IMR-90 (cell line): ENCODE results near the gene TAX1BP1. TPM values are rescaled to one million over a fixed set of nuclear protein-coding genes. Genes with fewer than 3 reads are reported as not detected.

Source experiments
- ATAC-seq: fragments of 200-7000 bp; cut with Tn5 transposase; 2 replicates; pipeline ENCODE4 v1.9.1; 2020; ENCODE audit warnings: low read depth, mild to moderate bottlenecking, moderate library complexity
- BruUV-seq: library from RNA; stranded (reverse); fragments of 400-500 nt; replicated peaks from 2 replicates; lab custom pipeline; 2021; lab: Mats Ljungman, UMichigan
- CTCF ChIA-PET: fragments of 300-600 bp; formaldehyde crosslinking; extraction: SDS; loops from one replicate; lab custom pipeline; 2021; ENCODE audit warnings: antibody characterized with exemption; lab: Yijun Ruan, JAX
- POLR2A ChIA-PET: fragments of 300-600 bp; sonication (Branson Sonifier 250); formaldehyde crosslinking; loops from one replicate; lab custom pipeline; 2022; ENCODE audit warnings: antibody characterized with exemption; ENCODE audit not compliant: unreplicated experiment; lab: Charles Lee
- DNase-seq: peaks from one replicate; pipeline ENCODE4 v3.0.0; 2013
- H2AFZ ChIP-seq: replicated peaks from 2 replicates; pipeline ENCODE3; 2013; ENCODE audit warnings: low read length, mild to moderate bottlenecking; ENCODE audit not compliant: poor library complexity
- H2AK5ac ChIP-seq: 2 replicates; pipeline ENCODE4 v1.6.1; 2013; ENCODE audit warnings: low read depth, low read length, inconsistent platforms
- H2AK9ac ChIP-seq: replicated peaks from 2 replicates; pipeline ENCODE3; 2013; ENCODE audit warnings: mild to moderate bottlenecking, low read depth, low read length, moderate library complexity; ENCODE audit not compliant: poor library complexity
- H2BK120ac ChIP-seq: 2 replicates; pipeline ENCODE4 v1.6.1; 2013; ENCODE audit warnings: low read depth, low read length, inconsistent platforms
- H2BK15ac ChIP-seq: 3 replicates; pipeline ENCODE4 v1.6.1; 2013; ENCODE audit warnings: low read depth, low read length, inconsistent platforms
- H2BK20ac ChIP-seq: 2 replicates; pipeline ENCODE4 v1.6.1; 2013; ENCODE audit warnings: low read depth, mild to moderate bottlenecking, inconsistent platforms, low read length, moderate library complexity
- H2BK5ac ChIP-seq: 2 replicates; pipeline ENCODE4 v1.6.1; 2013; ENCODE audit warnings: mild to moderate bottlenecking, low read depth, low read length, inconsistent platforms; ENCODE audit not compliant: poor library complexity, severe bottlenecking
- H3K14ac ChIP-seq: replicated peaks from 2 replicates; pipeline ENCODE4 v1.6.1; 2013; ENCODE audit warnings: low read depth, low read length, inconsistent platforms
- H3K18ac ChIP-seq: 2 replicates; pipeline ENCODE4 v1.6.1; 2013; ENCODE audit warnings: low read depth, low read length, control low read depth
- H3K23ac ChIP-seq: 2 replicates; pipeline ENCODE4 v1.6.1; 2013; ENCODE audit warnings: low read depth, low read length, inconsistent platforms
- H3K27ac ChIP-seq: 2 replicates; pipeline ENCODE4 v1.5.1; 2013; ENCODE audit warnings: mild to moderate bottlenecking, control low read depth, low read length; ENCODE audit not compliant: insufficient read depth
- H3K27me3 ChIP-seq: 2 replicates; pipeline ENCODE4 v1.6.1; 2013; ENCODE audit warnings: low read length; ENCODE audit not compliant: control insufficient read depth, insufficient read depth
- H3K36me3 ChIP-seq: 2 replicates; pipeline ENCODE4 v1.6.1; 2013; ENCODE audit warnings: low read length, mixed read lengths; ENCODE audit not compliant: control insufficient read depth, insufficient read depth
- H3K4ac ChIP-seq: 2 replicates; pipeline ENCODE4 v1.6.1; 2013; ENCODE audit warnings: low read depth, low read length, inconsistent platforms
- H3K4me1 ChIP-seq: 2 replicates; pipeline ENCODE4 v1.6.1; 2013; ENCODE audit warnings: low read length, mixed read lengths; ENCODE audit not compliant: control insufficient read depth, insufficient read depth
- H3K4me2 ChIP-seq: 2 replicates; pipeline ENCODE4 v1.6.1; 2013; ENCODE audit warnings: low read depth, mild to moderate bottlenecking, control low read depth, low read length, moderate library complexity
- H3K4me3 ChIP-seq: 2 replicates; pipeline ENCODE4 v1.5.1; 2013; ENCODE audit warnings: low read depth, mild to moderate bottlenecking, control low read depth, low read length, moderate library complexity; ENCODE audit not compliant: insufficient read depth
- H3K56ac ChIP-seq: 2 replicates; pipeline ENCODE4 v1.6.1; 2013; ENCODE audit warnings: low read length, inconsistent platforms; ENCODE audit not compliant: insufficient read depth; ENCODE audit errors: extremely low read depth
- H3K79me1 ChIP-seq, 2 experiments: 2 replicates each; pipeline ENCODE4 v1.6.1; 2013; ENCODE audit warnings: low read length in 2 of 2, inconsistent platforms in 1 of 2, low read depth in 1 of 2
- H3K9ac ChIP-seq: 2 replicates; pipeline ENCODE4 v1.6.1; 2013; ENCODE audit warnings: low read depth, low read length, control low read depth
- H3K9me1 ChIP-seq: 2 replicates; pipeline ENCODE4 v1.6.1; 2013; ENCODE audit warnings: low read length, inconsistent platforms; ENCODE audit not compliant: insufficient read depth
- H3K9me3 ChIP-seq: 2 replicates; pipeline ENCODE4 v1.6.1; 2013; ENCODE audit warnings: low read length; ENCODE audit not compliant: control insufficient read depth, insufficient read depth
- H4K20me1 ChIP-seq: 2 replicates; pipeline ENCODE4 v1.6.1; 2013; ENCODE audit warnings: low read length, inconsistent platforms; ENCODE audit not compliant: insufficient read depth
- H4K5ac ChIP-seq: 2 replicates; pipeline ENCODE4 v1.6.1; 2013; ENCODE audit warnings: mild to moderate bottlenecking, low read depth, low read length, control low read depth
- H4K8ac ChIP-seq, 2 experiments: 2 replicates each; pipeline ENCODE4 v1.6.1; 2013; ENCODE audit warnings: low read depth in 2 of 2, low read length in 2 of 2, control low read depth in 1 of 2, inconsistent platforms in 1 of 2
- H4K91ac ChIP-seq: 2 replicates; pipeline ENCODE4 v1.6.1; 2013; ENCODE audit warnings: low read depth, low read length, inconsistent platforms; ENCODE audit not compliant: insufficient read depth
- BHLHE40 ChIP-seq: fragments of 150-350 bp; IDR thresholded peaks from 2 replicates; pipeline ENCODE4 v1.6.1; 2016; ENCODE audit warnings: mild to moderate bottlenecking, low read depth, low read length
- CHD1 ChIP-seq: IDR thresholded peaks from 2 replicates; pipeline ENCODE4 v1.6.1; 2012; ENCODE audit warnings: low read depth, low read length, improper control_type of control experiment
- ELK1 ChIP-seq: fragments of 150-350 bp; IDR thresholded peaks from 2 replicates; pipeline ENCODE4 v1.6.1; 2016; ENCODE audit warnings: low read depth, mild to moderate bottlenecking, low read length, moderate library complexity, borderline replicate concordance
- MAFK ChIP-seq: IDR thresholded peaks from 2 replicates; pipeline ENCODE4 v1.6.1; 2012; ENCODE audit warnings: low read depth, low read length, improper control_type of control experiment
- MAZ ChIP-seq: IDR thresholded peaks from 2 replicates; pipeline ENCODE4 v1.6.1; 2012; ENCODE audit warnings: low read depth, mild to moderate bottlenecking, low read length, improper control_type of control experiment, moderate library complexity, borderline replicate concordance
- MXI1 ChIP-seq: IDR thresholded peaks from 2 replicates; pipeline ENCODE4 v1.6.1; 2012; ENCODE audit warnings: low read depth, mild to moderate bottlenecking, low read length, moderate library complexity, borderline replicate concordance
- POLR2A ChIP-seq: IDR thresholded peaks from 2 replicates; pipeline ENCODE4 v1.6.1; 2012; ENCODE audit warnings: mild to moderate bottlenecking, low read depth, low read length
- RAD21 ChIP-seq: IDR thresholded peaks from 2 replicates; pipeline ENCODE4 v1.6.1; 2012; ENCODE audit warnings: low read length, improper control_type of control experiment
- SMC3 ChIP-seq: fragments of 150-350 bp; IDR thresholded peaks from 2 replicates; pipeline ENCODE4 v1.6.1; 2016; ENCODE audit warnings: low read depth, mild to moderate bottlenecking, antibody characterized with exemption, low read length, moderate library complexity
- WGBS, 2 experiments: methylation state at CpG; one replicate each; pipeline versions ENCODE4 v1.1.5 to v1.1.7; 2013; ENCODE audit warnings: missing lambda C conversion rate in 2 of 2; ENCODE audit not compliant: insufficient read length in 1 of 2; ENCODE audit errors: extremely low coverage in 2 of 2; 5-methylcytosine and 5-hydroxymethylcytosine counted together
- dilution Hi-C: fragments of 300-500 bp; cut with HindIII; formaldehyde crosslinking; loops from one replicate; pipeline ENCODE4 v1.14.3; 2018; ENCODE audit warnings: low sequenced_read_pairs; ENCODE audit not compliant: unreplicated experiment
- in situ Hi-C: fragments of 300-500 bp; cut with MboI; formaldehyde crosslinking; loops from 3 replicates; pipeline ENCODE4 v1.14.3; 2019; ENCODE audit warnings: low sequenced_read_pairs, inconsistent platforms, mixed read lengths
- intact Hi-C: fragments of 100-400 bp; cut with micrococcal nuclease; formaldehyde crosslinking; loops from 2 replicates; pipeline ENCODE4 v1.10.0; 2022
- polyA plus RNA-seq, 3 experiments: library from polyadenylated mRNA; depleted of rRNA; stranded (reverse); fragments of >200 nt; gene quantifications; 2 replicates each; pipeline ENCODE4 v1.2.3, GENCODE V29; 2012; ENCODE audit warnings: low replicate concordance in 1 of 3
- total RNA-seq: library from RNA; depleted of rRNA; stranded (reverse); fragments of >200 nt; gene quantifications from 2 replicates; pipeline ENCODE4 v1.2.3, GENCODE V29; 2012
- TF ChIP-seq, protein P1 (sequence below): conservative IDR thresholded peaks from 2 replicates; pipeline ENCODE4 v1.5.1; 2012; ENCODE audit warnings: mild to moderate bottlenecking, low read depth, low read length, improper control_type of control experiment
- TF ChIP-seq, protein P2 (sequence below): fragments of 150-350 bp; IDR thresholded peaks from 2 replicates; pipeline ENCODE4 v1.6.1; 2017; ENCODE audit warnings: mild to moderate bottlenecking, antibody characterized with exemption, low read length, low read depth

TAX1BP1 gene
- total and polyA plus RNA-seq, 2 of the 4 experiments (the other 2 are of a cell fraction) = 49.0 to 52.7 TPM

DNA sequence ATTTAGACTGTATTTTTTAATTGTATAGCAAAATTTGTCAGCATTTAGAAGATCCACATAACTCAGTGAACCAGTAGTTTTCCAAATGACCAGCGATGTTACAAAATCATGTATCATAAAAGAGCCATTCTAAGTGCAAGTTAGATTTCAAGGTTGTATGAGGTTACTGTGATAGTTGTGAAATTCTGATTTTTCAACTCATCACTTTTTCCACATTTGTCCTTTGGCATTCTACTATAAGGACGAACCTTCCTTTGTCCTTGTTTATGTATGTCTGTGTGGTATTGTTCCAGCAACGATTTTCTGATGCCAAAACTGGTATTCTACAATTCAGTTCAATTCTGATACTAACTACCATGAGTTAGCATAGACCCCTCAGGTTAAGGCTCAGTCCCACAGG lies 64.2 kb downstream of the TAX1BP1 start:
- no peak overlapping the region for H3K23ac ChIP-seq
- peaks cover 3% of the 10 kb centered on the region; the same call in 1 of the 2 replicates for H3K36me3 ChIP-seq
- H2AK5ac ChIP-seq = no peak overlapping the region
- H3K9me1 ChIP-seq = no peaks in the 10 kb centered on the region
- H4K5ac ChIP-seq = no peak overlapping the region
- H3K56ac ChIP-seq = no peak overlapping the region
- ATAC-seq (no peak), DNase-seq (no peak)
- H2BK120ac ChIP-seq = no peak overlapping the region
- TF ChIP-seq, protein P1, sequence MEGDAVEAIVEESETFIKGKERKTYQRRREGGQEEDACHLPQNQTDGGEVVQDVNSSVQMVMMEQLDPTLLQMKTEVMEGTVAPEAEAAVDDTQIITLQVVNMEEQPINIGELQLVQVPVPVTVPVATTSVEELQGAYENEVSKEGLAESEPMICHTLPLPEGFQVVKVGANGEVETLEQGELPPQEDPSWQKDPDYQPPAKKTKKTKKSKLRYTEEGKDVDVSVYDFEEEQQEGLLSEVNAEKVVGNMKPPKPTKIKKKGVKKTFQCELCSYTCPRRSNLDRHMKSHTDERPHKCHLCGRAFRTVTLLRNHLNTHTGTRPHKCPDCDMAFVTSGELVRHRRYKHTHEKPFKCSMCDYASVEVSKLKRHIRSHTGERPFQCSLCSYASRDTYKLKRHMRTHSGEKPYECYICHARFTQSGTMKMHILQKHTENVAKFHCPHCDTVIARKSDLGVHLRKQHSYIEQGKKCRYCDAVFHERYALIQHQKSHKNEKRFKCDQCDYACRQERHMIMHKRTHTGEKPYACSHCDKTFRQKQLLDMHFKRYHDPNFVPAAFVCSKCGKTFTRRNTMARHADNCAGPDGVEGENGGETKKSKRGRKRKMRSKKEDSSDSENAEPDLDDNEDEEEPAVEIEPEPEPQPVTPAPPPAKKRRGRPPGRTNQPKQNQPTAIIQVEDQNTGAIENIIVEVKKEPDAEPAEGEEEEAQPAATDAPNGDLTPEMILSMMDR = no peak
- no peak for TF ChIP-seq ELK1
- TF ChIP-seq, protein P2, sequence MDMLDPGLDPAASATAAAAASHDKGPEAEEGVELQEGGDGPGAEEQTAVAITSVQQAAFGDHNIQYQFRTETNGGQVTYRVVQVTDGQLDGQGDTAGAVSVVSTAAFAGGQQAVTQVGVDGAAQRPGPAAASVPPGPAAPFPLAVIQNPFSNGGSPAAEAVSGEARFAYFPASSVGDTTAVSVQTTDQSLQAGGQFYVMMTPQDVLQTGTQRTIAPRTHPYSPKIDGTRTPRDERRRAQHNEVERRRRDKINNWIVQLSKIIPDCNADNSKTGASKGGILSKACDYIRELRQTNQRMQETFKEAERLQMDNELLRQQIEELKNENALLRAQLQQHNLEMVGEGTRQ = no peak
- no peak for TF ChIP-seq RAD21
- no peak for TF ChIP-seq MAFK
- TF ChIP-seq BHLHE40 = no peak
- no peak for TF ChIP-seq POLR2A
- TF ChIP-seq MAZ = no peak
- no peak for TF ChIP-seq CHD1
- TF ChIP-seq MXI1 = no peak
- TF ChIP-seq SMC3 = no peak
- H2BK5ac ChIP-seq = no peak overlapping the region
- in situ Hi-C loops = no loop called here
- intact Hi-C loops = no loop called here
- H3K9ac ChIP-seq = no peak overlapping the region
- no peak overlapping the region for H2BK20ac ChIP-seq
- POLR2A ChIA-PET = no interaction called here
- WGBS, 2 experiments = no CpG with 5 or more reads among the region's 3 CpGs
- no peak overlapping the region for H3K27ac ChIP-seq
- H3K9me3 ChIP-seq = no peaks in the 10 kb centered on the region
- dilution Hi-C loops = no loop called here
- H2AK9ac ChIP-seq = no peak overlapping the region
- no peak overlapping the region for H3K14ac ChIP-seq
- no peak overlapping the region for H2AFZ ChIP-seq
- no peak overlapping the region for H3K4me2 ChIP-seq
- H3K4me3 ChIP-seq = no peak overlapping the region
- H3K18ac ChIP-seq = no peak overlapping the region
- peaks cover 3 to 17% of the 10 kb centered on the region in 2 experiments; a peak in 2 of 4 replicates for H3K79me1 ChIP-seq
- no peak overlapping the region for H4K91ac ChIP-seq
- H3K4ac ChIP-seq = no peak overlapping the region
- CTCF ChIA-PET = no interaction called here
- H4K8ac ChIP-seq = no peak overlapping the region
- no peak overlapping the region for H2BK15ac ChIP-seq
- H3K4me1 ChIP-seq = peaks cover 5% of the 10 kb centered on the region; the same call in 1 of the 2 replicates
- H3K27me3 ChIP-seq = no peaks in the 10 kb centered on the region
- BruUV-seq = no TSS peak
- H4K20me1 ChIP-seq = no peaks in the 10 kb centered on the region; the same call in 1 of the 2 replicates
